WTC11 (cell line): ENCODE data around the gene TMTC2. TPM values are rescaled to one million over a fixed set of nuclear protein-coding genes. Genes with fewer than 3 reads are reported as not detected.

Source experiments
- ATAC-seq: fragments of 200-7000 bp; cut with Tn5 transposase; 2 replicates; pipeline ENCODE4 v1.10.0; 2021; ENCODE audit warnings: mild to moderate bottlenecking, moderate library complexity
- CTCF ChIA-PET: fragments of 300-600 bp; sonication (Branson Sonifier 250); formaldehyde crosslinking; loops from one replicate; lab custom pipeline; 2021; ENCODE audit warnings: antibody characterized with exemption; lab: Charles Lee
- POLR2A ChIA-PET: fragments of 350-600 bp; sonication (Branson Sonifier 250); formaldehyde crosslinking; loops from one replicate; lab custom pipeline; 2021; ENCODE audit warnings: antibody characterized with exemption; lab: Charles Lee
- DNase-seq: peaks from one replicate; pipeline ENCODE4 v3.0.0; 2021; ENCODE audit warnings: low spot score
- H3K27ac Mint-ChIP-seq: 2 replicates; pipeline ENCODE4 v1.8.0; 2021; ENCODE audit warnings: mixed read lengths
- H3K27me3 Mint-ChIP-seq: 2 replicates; pipeline ENCODE4 v1.8.0; 2021; ENCODE audit warnings: low read depth, mild to moderate bottlenecking, moderate library complexity, mixed read lengths
- H3K36me3 Mint-ChIP-seq: 2 replicates; pipeline ENCODE4 v1.8.0; 2021; ENCODE audit warnings: mixed read lengths
- H3K4me1 Mint-ChIP-seq: 2 replicates; pipeline ENCODE4 v1.8.0; 2022; ENCODE audit warnings: mixed read lengths
- H3K4me3 Mint-ChIP-seq: 2 replicates; pipeline ENCODE4 v1.8.0; 2021; ENCODE audit warnings: mild to moderate bottlenecking, moderate library complexity, mixed read lengths
- H3K9me3 Mint-ChIP-seq: 2 replicates; pipeline ENCODE4 v1.8.0; 2021; ENCODE audit warnings: mixed read lengths
- ELF4 ChIP-seq: sonication (generic); formaldehyde crosslinking; IDR thresholded peaks from 2 replicates; pipeline ENCODE4 v1.8.1; 2022; ENCODE audit warnings: low read depth, mild to moderate bottlenecking, moderate library complexity, missing genetic modification reagents
- ERG ChIP-seq: fragments of 250-450 bp; sonication (Bioruptor Pico); IDR thresholded peaks from 2 replicates; pipeline ENCODE4 v1.8.0; 2021; ENCODE audit warnings: mild to moderate bottlenecking
- GABPB1 ChIP-seq: sonication (generic); formaldehyde crosslinking; IDR thresholded peaks from 2 replicates; pipeline ENCODE4 v1.8.1; 2023; ENCODE audit warnings: mild to moderate bottlenecking, missing genetic modification reagents
- HMGXB4 ChIP-seq: sonication (generic); formaldehyde crosslinking; IDR thresholded peaks from 2 replicates; pipeline ENCODE4 v1.8.1; 2023; ENCODE audit warnings: mild to moderate bottlenecking, moderate library complexity, missing genetic modification reagents
- IRF2 ChIP-seq: sonication (generic); formaldehyde crosslinking; IDR thresholded peaks from 2 replicates; pipeline ENCODE4 v1.8.0; 2022; ENCODE audit warnings: low read depth, missing genetic modification reagents, borderline replicate concordance
- JUN ChIP-seq: sonication (generic); formaldehyde crosslinking; IDR thresholded peaks from 2 replicates; pipeline ENCODE4 v1.8.0; 2023; ENCODE audit warnings: mild to moderate bottlenecking, missing genetic modification reagents
- NR3C1 ChIP-seq: sonication (generic); formaldehyde crosslinking; conservative IDR thresholded peaks from 2 replicates; pipeline ENCODE4 v1.8.1; 2023; ENCODE audit warnings: low read depth, mild to moderate bottlenecking, missing genetic modification reagents
- TCF7 ChIP-seq: sonication (generic); formaldehyde crosslinking; IDR thresholded peaks from 2 replicates; pipeline ENCODE4 v1.8.0; 2022; ENCODE audit warnings: mild to moderate bottlenecking, low read depth, missing genetic modification reagents, moderate library complexity
- USF2 ChIP-seq: sonication (generic); formaldehyde crosslinking; IDR thresholded peaks from 2 replicates; pipeline ENCODE4 v1.8.1; 2023; ENCODE audit warnings: mild to moderate bottlenecking, missing genetic modification reagents, moderate library complexity
- ZBTB21 ChIP-seq: sonication (generic); formaldehyde crosslinking; IDR thresholded peaks from 2 replicates; pipeline ENCODE4 v1.8.1; 2023; ENCODE audit warnings: mild to moderate bottlenecking, missing genetic modification reagents, borderline replicate concordance
- ZNF121 ChIP-seq: sonication (generic); formaldehyde crosslinking; IDR thresholded peaks from 2 replicates; pipeline ENCODE4 v1.8.0; 2023; ENCODE audit warnings: missing genetic modification reagents
- ZNF219 ChIP-seq: sonication (generic); formaldehyde crosslinking; IDR thresholded peaks from 2 replicates; pipeline ENCODE4 v1.8.0; 2023; ENCODE audit warnings: missing genetic modification reagents, mild to moderate bottlenecking, borderline replicate concordance
- ZNF232 ChIP-seq: sonication (generic); formaldehyde crosslinking; IDR thresholded peaks from 2 replicates; pipeline ENCODE4 v1.8.0; 2022; ENCODE audit warnings: mild to moderate bottlenecking, missing genetic modification reagents
- ZNF671 ChIP-seq: fragments of 250-450 bp; sonication (Bioruptor Pico); IDR thresholded peaks from 2 replicates; pipeline ENCODE4 v1.8.0; 2021; ENCODE audit warnings: mild to moderate bottlenecking
- ZSCAN18 ChIP-seq: fragments of 250-450 bp; sonication (Bioruptor Pico); IDR thresholded peaks from 2 replicates; pipeline ENCODE4 v2.1.2; 2022; ENCODE audit warnings: mild to moderate bottlenecking, moderate library complexity
- total RNA-seq: library from RNA; stranded (reverse); gene quantifications from 3 replicates; pipeline ENCODE4 v1.2.3, GENCODE V29; 2021
- TF ChIP-seq, protein P1 (sequence below): sonication (generic); formaldehyde crosslinking; IDR thresholded peaks from 2 replicates; pipeline ENCODE4 v1.8.0; 2022; ENCODE audit warnings: mild to moderate bottlenecking, missing genetic modification reagents
- TF ChIP-seq, protein P2 (sequence below): fragments of 200-600 bp; IDR thresholded peaks from 2 replicates; pipeline ENCODE4 v1.8.0; 2022; ENCODE audit warnings: antibody characterized with exemption
- TF ChIP-seq, protein P3 (sequence below): sonication (generic); formaldehyde crosslinking; IDR thresholded peaks from 2 replicates; pipeline ENCODE4 v1.8.1; 2022; ENCODE audit warnings: low read depth, missing genetic modification reagents, borderline replicate concordance
- TF ChIP-seq, protein P4 (sequence below): sonication (generic); formaldehyde crosslinking; IDR thresholded peaks from 2 replicates; pipeline ENCODE4 v1.8.0; 2022; ENCODE audit warnings: mild to moderate bottlenecking, missing genetic modification reagents

The TMTC2 gene
- total RNA-seq, 1 experiment from 2014 or later = 6.4 TPM

DNA sequence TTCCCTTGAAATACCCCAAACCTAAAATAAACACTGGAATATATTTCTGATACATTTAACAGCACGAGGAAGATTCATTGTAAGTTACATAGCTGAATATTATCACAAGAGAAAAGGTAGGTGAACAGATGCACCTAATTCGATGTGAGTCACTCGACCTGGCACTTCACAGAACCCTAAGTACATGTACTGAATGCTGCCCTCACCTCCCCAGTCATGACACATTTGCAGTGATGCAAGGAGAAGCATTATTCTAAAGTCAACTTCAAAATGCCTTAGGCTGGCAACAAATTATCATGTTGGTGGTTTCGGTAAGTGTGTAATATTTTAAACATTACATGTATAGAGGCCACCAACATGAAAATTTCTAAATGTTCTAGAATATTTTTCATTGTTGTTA is 35.2 kb upstream of the TMTC2 start:
- peaks cover 15% of the 10 kb centered on the region for H3K9me3 Mint-ChIP-seq
- H3K27me3 Mint-ChIP-seq = no peaks in the 10 kb centered on the region
- H3K27ac Mint-ChIP-seq = no peak overlapping the region
- peaks cover 21% of the 10 kb centered on the region for H3K4me1 Mint-ChIP-seq
- ChIA-PET POLR2A (no interaction called here), CTCF (no interaction called here)
- TF ChIP-seq ZNF671 (CRISPR knock-in tag) (no peak), ZNF219 (no peak), NR3C1 (CRISPR knock-in tag) (no peak), TCF7 (CRISPR knock-in tag) (no peak), JUN (CRISPR knock-in tag) (no peak), ERG (CRISPR knock-in tag) (no peak), ZNF232 (no peak), HMGXB4 (no peak), USF2 (CRISPR knock-in tag) (no peak), GABPB1 (CRISPR knock-in tag) (no peak)
- TF ChIP-seq, protein P1, sequence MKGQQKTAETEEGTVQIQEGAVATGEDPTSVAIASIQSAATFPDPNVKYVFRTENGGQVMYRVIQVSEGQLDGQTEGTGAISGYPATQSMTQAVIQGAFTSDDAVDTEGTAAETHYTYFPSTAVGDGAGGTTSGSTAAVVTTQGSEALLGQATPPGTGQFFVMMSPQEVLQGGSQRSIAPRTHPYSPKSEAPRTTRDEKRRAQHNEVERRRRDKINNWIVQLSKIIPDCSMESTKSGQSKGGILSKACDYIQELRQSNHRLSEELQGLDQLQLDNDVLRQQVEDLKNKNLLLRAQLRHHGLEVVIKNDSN (CRISPR knock-in tag) = no peak
- TF ChIP-seq, protein P2, sequence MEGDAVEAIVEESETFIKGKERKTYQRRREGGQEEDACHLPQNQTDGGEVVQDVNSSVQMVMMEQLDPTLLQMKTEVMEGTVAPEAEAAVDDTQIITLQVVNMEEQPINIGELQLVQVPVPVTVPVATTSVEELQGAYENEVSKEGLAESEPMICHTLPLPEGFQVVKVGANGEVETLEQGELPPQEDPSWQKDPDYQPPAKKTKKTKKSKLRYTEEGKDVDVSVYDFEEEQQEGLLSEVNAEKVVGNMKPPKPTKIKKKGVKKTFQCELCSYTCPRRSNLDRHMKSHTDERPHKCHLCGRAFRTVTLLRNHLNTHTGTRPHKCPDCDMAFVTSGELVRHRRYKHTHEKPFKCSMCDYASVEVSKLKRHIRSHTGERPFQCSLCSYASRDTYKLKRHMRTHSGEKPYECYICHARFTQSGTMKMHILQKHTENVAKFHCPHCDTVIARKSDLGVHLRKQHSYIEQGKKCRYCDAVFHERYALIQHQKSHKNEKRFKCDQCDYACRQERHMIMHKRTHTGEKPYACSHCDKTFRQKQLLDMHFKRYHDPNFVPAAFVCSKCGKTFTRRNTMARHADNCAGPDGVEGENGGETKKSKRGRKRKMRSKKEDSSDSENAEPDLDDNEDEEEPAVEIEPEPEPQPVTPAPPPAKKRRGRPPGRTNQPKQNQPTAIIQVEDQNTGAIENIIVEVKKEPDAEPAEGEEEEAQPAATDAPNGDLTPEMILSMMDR = no peak
- TF ChIP-seq, protein P3, sequence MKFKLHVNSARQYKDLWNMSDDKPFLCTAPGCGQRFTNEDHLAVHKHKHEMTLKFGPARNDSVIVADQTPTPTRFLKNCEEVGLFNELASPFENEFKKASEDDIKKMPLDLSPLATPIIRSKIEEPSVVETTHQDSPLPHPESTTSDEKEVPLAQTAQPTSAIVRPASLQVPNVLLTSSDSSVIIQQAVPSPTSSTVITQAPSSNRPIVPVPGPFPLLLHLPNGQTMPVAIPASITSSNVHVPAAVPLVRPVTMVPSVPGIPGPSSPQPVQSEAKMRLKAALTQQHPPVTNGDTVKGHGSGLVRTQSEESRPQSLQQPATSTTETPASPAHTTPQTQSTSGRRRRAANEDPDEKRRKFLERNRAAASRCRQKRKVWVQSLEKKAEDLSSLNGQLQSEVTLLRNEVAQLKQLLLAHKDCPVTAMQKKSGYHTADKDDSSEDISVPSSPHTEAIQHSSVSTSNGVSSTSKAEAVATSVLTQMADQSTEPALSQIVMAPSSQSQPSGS (CRISPR knock-in tag) = no peak
- H3K36me3 Mint-ChIP-seq = peaks cover 8% of the 10 kb centered on the region; the same call in 1 of the 2 replicates
- DNase-seq (no peak), ATAC-seq (no peak)
- no peak overlapping the region for H3K4me3 Mint-ChIP-seq

DNA sequence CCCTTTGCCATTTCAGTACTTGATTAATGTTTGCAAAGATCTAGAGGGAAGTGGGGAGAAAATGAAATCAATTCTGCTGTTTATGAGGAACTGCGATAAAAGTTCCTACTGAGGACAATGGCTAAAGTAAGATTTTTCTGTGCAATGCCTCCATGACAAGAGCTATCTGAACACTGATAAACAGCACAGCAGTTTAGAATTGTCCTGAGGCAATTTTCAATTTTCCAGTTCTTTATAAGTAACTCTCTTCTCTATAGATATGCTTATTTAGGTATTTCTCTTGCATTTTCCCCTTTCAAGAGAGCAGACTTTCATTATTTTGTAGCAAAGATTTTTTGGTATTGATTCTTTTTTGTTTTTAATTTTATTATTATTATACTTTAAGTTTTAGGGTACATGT is 34.6 kb upstream of the TMTC2 start:
- Mint-ChIP-seq H3K36me3 (peaks cover 8% of the 10 kb centered on the region; the same call in 1 of the 2 replicates), H3K4me1 (peaks cover 21% of the 10 kb centered on the region), H3K27me3 (no peaks in the 10 kb centered on the region), H3K27ac (no peak overlapping the region), H3K9me3 (peaks cover 15% of the 10 kb centered on the region), H3K4me3 (no peak overlapping the region)
- TF ChIP-seq ELF4 (CRISPR knock-in tag) = no peak
- DNase-seq (no peak), ATAC-seq (no peak)
- CTCF ChIA-PET = no interaction called here
- POLR2A ChIA-PET = no interaction called here

GRCh38 chr12:82655751-82656150 is 31.0 kb upstream of the TMTC2 start:
- peaks cover 19% of the 10 kb centered on the region for H3K36me3 Mint-ChIP-seq
- ChIA-PET CTCF (no interaction called here), POLR2A (no interaction called here)
- DNase-seq = no peak
- no peaks in the 10 kb centered on the region for H3K27me3 Mint-ChIP-seq
- H3K4me3 Mint-ChIP-seq = no peak overlapping the region
- no peak for ATAC-seq
- H3K27ac Mint-ChIP-seq = no peak overlapping the region
- H3K9me3 Mint-ChIP-seq = peaks cover 36% of the 10 kb centered on the region
- H3K4me1 Mint-ChIP-seq = peaks cover 5% of the 10 kb centered on the region
- TF ChIP-seq, protein P4, sequence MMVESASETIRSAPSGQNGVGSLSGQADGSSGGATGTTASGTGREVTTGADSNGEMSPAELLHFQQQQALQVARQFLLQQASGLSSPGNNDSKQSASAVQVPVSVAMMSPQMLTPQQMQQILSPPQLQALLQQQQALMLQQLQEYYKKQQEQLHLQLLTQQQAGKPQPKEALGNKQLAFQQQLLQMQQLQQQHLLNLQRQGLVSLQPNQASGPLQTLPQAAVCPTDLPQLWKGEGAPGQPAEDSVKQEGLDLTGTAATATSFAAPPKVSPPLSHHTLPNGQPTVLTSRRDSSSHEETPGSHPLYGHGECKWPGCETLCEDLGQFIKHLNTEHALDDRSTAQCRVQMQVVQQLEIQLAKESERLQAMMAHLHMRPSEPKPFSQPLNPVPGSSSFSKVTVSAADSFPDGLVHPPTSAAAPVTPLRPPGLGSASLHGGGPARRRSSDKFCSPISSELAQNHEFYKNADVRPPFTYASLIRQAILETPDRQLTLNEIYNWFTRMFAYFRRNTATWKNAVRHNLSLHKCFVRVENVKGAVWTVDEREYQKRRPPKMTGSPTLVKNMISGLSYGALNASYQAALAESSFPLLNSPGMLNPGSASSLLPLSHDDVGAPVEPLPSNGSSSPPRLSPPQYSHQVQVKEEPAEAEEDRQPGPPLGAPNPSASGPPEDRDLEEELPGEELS = no peak
- TF ChIP-seq ZNF121 (CRISPR knock-in tag) = no peak
- TF ChIP-seq ZBTB21 = no peak
- TF ChIP-seq USF2 (CRISPR knock-in tag) = no peak
- no peak for TF ChIP-seq IRF2 (CRISPR knock-in tag)
- no peak for TF ChIP-seq ZNF232
- no peak for TF ChIP-seq ZSCAN18 (CRISPR knock-in tag)
